ENCODE measurements around the gene ZNF143.
A peak's percentile ranks its signal among the peaks of the same experiment; 100 is the strongest.

The ZNF143 gene

GRCh38 chr11:9573052-9573774, 112.4 kb downstream of the ZNF143 start, which contains the start of gene WEE1:
WEE1 (plus strand) TSS chr11:9573670; CDS start chr11:9573934, 264 bp downstream.
- intact Hi-C loops (cut with DNase I) = no loop called here
- peak; percentile 82 to 98 (median 91) for DNase-seq

- peak in 2 of 10 donors; percentile 16 to 70 for DNase-seq
- intact Hi-C loops (cut with DNase I) = loop anchor here (2.0 kb wide), 1 partner anchor 39 kb away; no protein-coding TSS in a partner anchor
Observed at GRCh38 chr11:9573775-9574621, 113.2 kb downstream of the ZNF143 start.

GRCh38 chr11:9574622-9575259, 113.9 kb downstream of the ZNF143 start:
- intact Hi-C loops (cut with DNase I) = loop anchor here (2.0 kb wide), 1 partner anchor 38 kb away; no protein-coding TSS in a partner anchor

DNA sequence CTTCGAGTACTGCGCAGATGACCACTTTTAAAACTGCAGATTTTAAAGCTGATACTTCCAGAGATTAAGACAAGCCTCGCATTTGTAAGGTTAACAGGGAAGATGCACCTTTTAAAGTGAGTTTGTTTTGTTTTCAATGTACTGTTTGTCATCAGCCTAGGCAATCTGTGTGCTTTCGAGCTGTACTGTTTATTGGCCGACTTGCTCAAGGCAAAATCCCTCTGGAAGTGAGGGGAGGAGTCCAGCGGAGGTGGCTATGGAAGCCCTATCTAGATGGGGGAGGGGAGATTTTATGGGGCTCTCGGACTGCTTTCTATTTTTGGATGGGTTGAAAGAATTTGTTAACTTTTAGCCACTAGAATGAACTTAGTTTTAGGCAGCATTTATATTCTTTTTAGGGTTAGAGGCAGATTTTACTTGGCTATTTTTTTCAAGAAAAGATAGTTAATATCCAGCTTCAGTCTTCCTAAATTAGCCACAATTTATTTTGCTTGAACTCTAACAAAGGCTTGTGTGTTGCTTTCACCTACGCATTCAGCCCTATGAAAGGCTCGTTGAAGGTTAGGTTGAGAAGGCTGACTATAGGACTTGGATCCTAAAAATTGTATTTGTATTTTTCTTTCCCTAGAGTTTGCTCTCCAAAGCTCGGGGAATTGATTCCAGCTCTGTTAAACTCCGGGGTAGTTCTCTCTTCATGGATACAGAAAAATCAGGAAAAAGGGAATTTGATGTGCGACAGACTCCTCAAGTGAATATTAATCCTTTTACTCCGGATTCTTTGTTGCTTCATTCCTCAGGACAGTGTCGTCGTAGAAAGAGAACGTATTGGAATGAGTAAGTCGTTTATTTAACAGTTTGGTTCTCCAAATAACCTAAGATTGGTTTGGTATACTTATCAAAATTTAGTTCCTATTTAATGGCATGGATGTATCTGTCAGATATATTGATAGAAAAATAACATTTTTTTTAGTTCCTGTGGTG, 114.7 kb downstream of the ZNF143 start:
- intact Hi-C loops (cut with DNase I) = loop anchor here (2.0 kb wide), 1 partner anchor 37 kb away; no protein-coding TSS in a partner anchor
- DNase-seq = no peak

More at GRCh38 chr11:9574622-9575259, 113.9 kb downstream of the ZNF143 start:
- DNase-seq = peak in 2 of 10 donors; percentile 11 to 86

GRCh38 chr11:9576701-9577381, 116.0 kb downstream of the ZNF143 start:
- DNase-seq = no peak
- intact Hi-C loops (cut with DNase I) = no loop called here

- intact Hi-C loops (cut with DNase I) = no loop called here
Observed at GRCh38 chr11:9577556-9577955, 116.7 kb downstream of the ZNF143 start.

More at GRCh38 chr11:9577556-9577955, 116.7 kb downstream of the ZNF143 start:
- DNase-seq = no peak
